Keratinocyte (primary cell): ENCODE results near the gene TARDBP.

ENCODE experiments used
- EZH2 ChIP-seq: IDR thresholded peaks from one replicate; pipeline ENCODE4 v1.6.1; 2012; ENCODE audit warnings: inconsistent platforms, mild to moderate bottlenecking, low read length, moderate library complexity
- TF ChIP-seq, protein P1 (sequence below), 3 experiments: IDR thresholded peaks in 1 of 3; conservative IDR thresholded peaks in 1 of 3; optimal IDR thresholded peaks in 1 of 3; 2 replicates in 2 of 3; 3 replicates in 1 of 3; pipeline versions ENCODE3 to v1.5.1; 2011; ENCODE audit warnings: low read length in 3 of 3, mild to moderate bottlenecking in 3 of 3, moderate library complexity in 2 of 3, control low read depth in 1 of 3, inconsistent platforms in 1 of 3; ENCODE audit not compliant: insufficient read depth in 2 of 3; ENCODE audit errors: extremely low read depth in 1 of 3

GRCh38 chr1:11024874-11025203, 12.4 kb downstream of the TARDBP start:
- TF ChIP-seq, protein P1, sequence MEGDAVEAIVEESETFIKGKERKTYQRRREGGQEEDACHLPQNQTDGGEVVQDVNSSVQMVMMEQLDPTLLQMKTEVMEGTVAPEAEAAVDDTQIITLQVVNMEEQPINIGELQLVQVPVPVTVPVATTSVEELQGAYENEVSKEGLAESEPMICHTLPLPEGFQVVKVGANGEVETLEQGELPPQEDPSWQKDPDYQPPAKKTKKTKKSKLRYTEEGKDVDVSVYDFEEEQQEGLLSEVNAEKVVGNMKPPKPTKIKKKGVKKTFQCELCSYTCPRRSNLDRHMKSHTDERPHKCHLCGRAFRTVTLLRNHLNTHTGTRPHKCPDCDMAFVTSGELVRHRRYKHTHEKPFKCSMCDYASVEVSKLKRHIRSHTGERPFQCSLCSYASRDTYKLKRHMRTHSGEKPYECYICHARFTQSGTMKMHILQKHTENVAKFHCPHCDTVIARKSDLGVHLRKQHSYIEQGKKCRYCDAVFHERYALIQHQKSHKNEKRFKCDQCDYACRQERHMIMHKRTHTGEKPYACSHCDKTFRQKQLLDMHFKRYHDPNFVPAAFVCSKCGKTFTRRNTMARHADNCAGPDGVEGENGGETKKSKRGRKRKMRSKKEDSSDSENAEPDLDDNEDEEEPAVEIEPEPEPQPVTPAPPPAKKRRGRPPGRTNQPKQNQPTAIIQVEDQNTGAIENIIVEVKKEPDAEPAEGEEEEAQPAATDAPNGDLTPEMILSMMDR (optimal IDR thresholded peaks at IDR 0.05 in 1 of 3, IDR thresholded peaks at IDR 0.05 in 1 of 3, conservative IDR thresholded peaks at IDR 0.05 in 1 of 3; ENCODE audit: extremely low read depth in 1 of 3, insufficient read depth in 2 of 3, low read length in 3 of 3) = no peak
- TF ChIP-seq EZH2 = no peak
